HEK293 (cell line): ENCODE data around the gene BABAM1.

Experiments
- CTCF ChIA-PET: fragments of 350-600 bp; formaldehyde crosslinking; extraction: SDS; loops from one replicate; lab custom pipeline; 2021; ENCODE audit warnings: antibody characterized with exemption; lab: Yijun Ruan, JAX
- POLR2A ChIA-PET: fragments of 300-600 bp; formaldehyde crosslinking; extraction: SDS; loops from one replicate; lab custom pipeline; 2020; ENCODE audit warnings: antibody characterized with exemption, inconsistent platforms; lab: Yijun Ruan, JAX
- H3K27ac ChIP-seq: fragments of 200-500 bp; sonication (Bioruptor generic); 2 replicates; pipeline ENCODE4 v1.5.1; 2014; ENCODE audit warnings: low read depth, low read length, control low read depth, inconsistent platforms; ENCODE audit errors: extremely low read depth
- H3K36me3 ChIP-seq, 2 experiments: fragments of 200-500 bp in 1 of 2; sonication (Bioruptor generic) in 1 of 2; 1 replicate in 1 of 2; 2 replicates in 1 of 2; pipeline ENCODE4 v1.5.1; 2014 to 2017; ENCODE audit warnings: inconsistent platforms in 2 of 2, low read length in 2 of 2; ENCODE audit not compliant: control insufficient read depth in 2 of 2, insufficient read depth in 1 of 2
- H3K4me1 ChIP-seq: fragments of 200-500 bp; sonication (Bioruptor generic); 2 replicates; pipeline ENCODE4 v1.5.1; 2014; ENCODE audit warnings: mild to moderate bottlenecking, low read length, inconsistent platforms; ENCODE audit not compliant: control insufficient read depth, insufficient read depth
- H3K4me3 ChIP-seq: 2 replicates; pipeline ENCODE4 v1.5.1; 2011; ENCODE audit warnings: low read depth, mild to moderate bottlenecking, control low read depth, low read length, moderate library complexity
- H3K9me3 ChIP-seq: fragments of 200-500 bp; sonication (Bioruptor generic); 2 replicates; pipeline ENCODE4 v1.5.1; 2014; ENCODE audit warnings: low read depth, low read length, inconsistent platforms; ENCODE audit not compliant: control insufficient read depth, insufficient read depth
- BCL11B ChIP-seq: fragments of 450-650 bp; formaldehyde crosslinking; IDR thresholded peaks from 2 replicates; pipeline ENCODE4 v1.5.1; 2016; ENCODE audit warnings: low read depth, missing biosample characterization, missing genetic modification characterization
- GFI1B ChIP-seq: fragments of 450-650 bp; formaldehyde crosslinking; IDR thresholded peaks from 2 replicates; pipeline ENCODE4 v1.5.1; 2016; ENCODE audit warnings: missing biosample characterization, missing genetic modification characterization
- GLI4 ChIP-seq: fragments of 450-650 bp; formaldehyde crosslinking; IDR thresholded peaks from 2 replicates; pipeline ENCODE4 v1.5.1; 2016; ENCODE audit warnings: missing biosample characterization, missing genetic modification characterization
- HIC1 ChIP-seq: fragments of 450-650 bp; formaldehyde crosslinking; IDR thresholded peaks from 2 replicates; pipeline ENCODE4 v1.5.1; 2016; ENCODE audit warnings: missing biosample characterization, missing genetic modification characterization
- IKZF3 ChIP-seq: fragments of 450-650 bp; IDR thresholded peaks from 2 replicates; pipeline ENCODE4 v1.5.0; 2018; ENCODE audit warnings: missing biosample characterization, mild to moderate bottlenecking, missing genetic modification characterization, moderate library complexity
- KLF8 ChIP-seq: fragments of 450-650 bp; formaldehyde crosslinking; IDR thresholded peaks from 2 replicates; pipeline ENCODE4 v1.5.1; 2016; ENCODE audit warnings: missing biosample characterization, missing genetic modification characterization
- ZBTB48 ChIP-seq: fragments of 450-650 bp; formaldehyde crosslinking; IDR thresholded peaks from 2 replicates; pipeline ENCODE4 v1.5.1; 2016; ENCODE audit warnings: missing biosample characterization, missing genetic modification characterization
- ZNF211 ChIP-seq: fragments of 450-650 bp; formaldehyde crosslinking; IDR thresholded peaks from 2 replicates; pipeline ENCODE4 v1.5.1; 2016; ENCODE audit warnings: low read depth, missing biosample characterization, missing genetic modification characterization
- ZNF621 ChIP-seq: fragments of 450-650 bp; formaldehyde crosslinking; IDR thresholded peaks from 2 replicates; pipeline ENCODE4 v1.5.1; 2017; ENCODE audit warnings: missing biosample characterization, missing genetic modification characterization
- ZNF623 ChIP-seq: fragments of 450-650 bp; formaldehyde crosslinking; IDR thresholded peaks from 2 replicates; pipeline ENCODE4 v1.5.1; 2016; ENCODE audit warnings: missing biosample characterization, missing genetic modification characterization
- ZNF791 ChIP-seq: fragments of 450-650 bp; formaldehyde crosslinking; IDR thresholded peaks from 2 replicates; pipeline ENCODE4 v1.5.1; 2016; ENCODE audit warnings: missing biosample characterization, missing genetic modification characterization
- ZNF843 ChIP-seq: fragments of 450-650 bp; formaldehyde crosslinking; IDR thresholded peaks from 2 replicates; pipeline ENCODE4 v1.5.1; 2016; ENCODE audit warnings: missing biosample characterization, missing genetic modification characterization
- ZSCAN30 ChIP-seq: fragments of 450-650 bp; IDR thresholded peaks from 2 replicates; pipeline ENCODE4 v1.5.1; 2018; ENCODE audit warnings: missing biosample characterization, mild to moderate bottlenecking, missing genetic modification characterization, moderate library complexity
- ZSCAN5A ChIP-seq: fragments of 450-650 bp; formaldehyde crosslinking; IDR thresholded peaks from 2 replicates; pipeline ENCODE4 v1.5.1; 2016; ENCODE audit warnings: missing biosample characterization, missing genetic modification characterization
- TF ChIP-seq, protein P1 (sequence below): fragments of 450-650 bp; formaldehyde crosslinking; IDR thresholded peaks from 2 replicates; pipeline ENCODE4 v1.5.1; 2016; ENCODE audit warnings: missing biosample characterization, missing genetic modification characterization
- TF ChIP-seq, protein P2 (sequence below): fragments of 450-650 bp; formaldehyde crosslinking; IDR thresholded peaks from 2 replicates; pipeline ENCODE4 v1.5.1; 2017; ENCODE audit warnings: missing biosample characterization, missing genetic modification characterization
- TF ChIP-seq, protein P3 (sequence below): fragments of 450-650 bp; formaldehyde crosslinking; conservative IDR thresholded peaks from 2 replicates; pipeline ENCODE4 v1.5.1; 2016; ENCODE audit warnings: low read depth, missing biosample characterization, missing genetic modification characterization
- TF ChIP-seq, protein P4 (sequence below): fragments of 450-650 bp; formaldehyde crosslinking; IDR thresholded peaks from 2 replicates; pipeline ENCODE4 v1.5.1; 2016; ENCODE audit warnings: missing biosample characterization, missing genetic modification characterization, low read depth

BABAM1 gene

GRCh38 chr19:17242431-17243208 lies 24.6 kb upstream of the BABAM1 start (continued):
- TF ChIP-seq ZSCAN5A (tag by site-specific recombination) (no peak), ZSCAN30 (tag by site-specific recombination) (0 out of 2 replicates have a peak, but pooled peaks have one; percentile 54), ZNF623 (0 out of 2 replicates have a peak, but pooled peaks have one; percentile 20), ZNF211 (no peak), IKZF3 (tag by site-specific recombination) (no peak; the same call in 1 of the 2 replicates), GLI4 (tag by site-specific recombination) (no peak), BCL11B (tag by site-specific recombination) (peak; percentile 45; the same call in 1 of the 2 replicates)
- TF ChIP-seq, protein P1, sequence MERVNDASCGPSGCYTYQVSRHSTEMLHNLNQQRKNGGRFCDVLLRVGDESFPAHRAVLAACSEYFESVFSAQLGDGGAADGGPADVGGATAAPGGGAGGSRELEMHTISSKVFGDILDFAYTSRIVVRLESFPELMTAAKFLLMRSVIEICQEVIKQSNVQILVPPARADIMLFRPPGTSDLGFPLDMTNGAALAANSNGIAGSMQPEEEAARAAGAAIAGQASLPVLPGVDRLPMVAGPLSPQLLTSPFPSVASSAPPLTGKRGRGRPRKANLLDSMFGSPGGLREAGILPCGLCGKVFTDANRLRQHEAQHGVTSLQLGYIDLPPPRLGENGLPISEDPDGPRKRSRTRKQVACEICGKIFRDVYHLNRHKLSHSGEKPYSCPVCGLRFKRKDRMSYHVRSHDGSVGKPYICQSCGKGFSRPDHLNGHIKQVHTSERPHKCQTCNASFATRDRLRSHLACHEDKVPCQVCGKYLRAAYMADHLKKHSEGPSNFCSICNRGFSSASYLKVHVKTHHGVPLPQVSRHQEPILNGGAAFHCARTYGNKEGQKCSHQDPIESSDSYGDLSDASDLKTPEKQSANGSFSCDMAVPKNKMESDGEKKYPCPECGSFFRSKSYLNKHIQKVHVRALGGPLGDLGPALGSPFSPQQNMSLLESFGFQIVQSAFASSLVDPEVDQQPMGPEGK (tag by site-specific recombination) = 0 out of 2 replicates have a peak, but pooled peaks have one; percentile 5
- TF ChIP-seq, protein P2, sequence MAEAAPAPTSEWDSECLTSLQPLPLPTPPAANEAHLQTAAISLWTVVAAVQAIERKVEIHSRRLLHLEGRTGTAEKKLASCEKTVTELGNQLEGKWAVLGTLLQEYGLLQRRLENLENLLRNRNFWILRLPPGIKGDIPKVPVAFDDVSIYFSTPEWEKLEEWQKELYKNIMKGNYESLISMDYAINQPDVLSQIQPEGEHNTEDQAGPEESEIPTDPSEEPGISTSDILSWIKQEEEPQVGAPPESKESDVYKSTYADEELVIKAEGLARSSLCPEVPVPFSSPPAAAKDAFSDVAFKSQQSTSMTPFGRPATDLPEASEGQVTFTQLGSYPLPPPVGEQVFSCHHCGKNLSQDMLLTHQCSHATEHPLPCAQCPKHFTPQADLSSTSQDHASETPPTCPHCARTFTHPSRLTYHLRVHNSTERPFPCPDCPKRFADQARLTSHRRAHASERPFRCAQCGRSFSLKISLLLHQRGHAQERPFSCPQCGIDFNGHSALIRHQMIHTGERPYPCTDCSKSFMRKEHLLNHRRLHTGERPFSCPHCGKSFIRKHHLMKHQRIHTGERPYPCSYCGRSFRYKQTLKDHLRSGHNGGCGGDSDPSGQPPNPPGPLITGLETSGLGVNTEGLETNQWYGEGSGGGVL (tag by site-specific recombination) = no peak

DNA sequence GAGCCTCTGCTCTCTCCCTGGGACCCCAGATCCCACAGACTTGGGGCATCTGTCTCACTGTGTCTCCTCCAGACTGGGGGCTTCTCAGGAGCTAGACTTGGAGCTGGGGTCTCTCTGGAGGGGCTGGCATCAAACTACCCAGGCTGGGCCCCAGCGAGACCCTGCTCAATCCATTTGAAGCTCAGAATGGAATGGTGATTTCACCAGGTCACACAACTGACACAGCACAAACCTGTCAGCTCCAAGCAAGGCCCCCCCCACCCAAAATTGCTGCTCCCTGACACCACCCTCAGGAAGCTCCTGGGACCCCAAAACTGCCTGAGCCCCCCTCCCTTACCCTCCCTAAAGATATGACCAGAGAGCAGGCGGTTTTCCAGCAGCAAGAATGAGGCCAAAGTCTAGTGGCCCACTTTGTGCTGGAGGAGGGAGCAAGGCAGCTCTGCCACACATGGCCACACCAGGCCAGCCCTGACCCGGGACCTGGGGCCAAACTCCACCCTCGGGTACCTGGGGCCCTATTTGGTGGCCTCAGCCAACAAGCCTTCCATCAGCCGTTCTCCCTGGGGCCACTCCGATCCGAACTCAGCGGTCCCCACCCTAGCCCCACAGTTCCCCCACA lies 23.9 kb upstream of the BABAM1 start:
- Histone ChIP-seq H3K27ac (no peak overlapping the region), H3K36me3 (peaks cover 0 to 20% of the 10 kb centered on the region in 2 experiments; a peak in 2 of 3 replicates), H3K4me1 (peaks cover 5% of the 10 kb centered on the region), H3K9me3 (no peaks in the 10 kb centered on the region), H3K4me3 (peak overlapping the region; percentile 76)
- CTCF ChIA-PET = interaction anchor here (0.7 to 1.6 kb wide), 3 partner anchors 28 to 191 kb away, joined by 4 read pairs; partner anchors contain the start of gene USE1
- POLR2A ChIA-PET = interaction anchor here (1.2 to 6.8 kb wide), 4 partner anchors 17 to 38 kb away, joined by 5 to 29 read pairs (median 10); partner anchors contain the start of genes BABAM1, OCEL1 and USE1
- TF ChIP-seq, protein P3, sequence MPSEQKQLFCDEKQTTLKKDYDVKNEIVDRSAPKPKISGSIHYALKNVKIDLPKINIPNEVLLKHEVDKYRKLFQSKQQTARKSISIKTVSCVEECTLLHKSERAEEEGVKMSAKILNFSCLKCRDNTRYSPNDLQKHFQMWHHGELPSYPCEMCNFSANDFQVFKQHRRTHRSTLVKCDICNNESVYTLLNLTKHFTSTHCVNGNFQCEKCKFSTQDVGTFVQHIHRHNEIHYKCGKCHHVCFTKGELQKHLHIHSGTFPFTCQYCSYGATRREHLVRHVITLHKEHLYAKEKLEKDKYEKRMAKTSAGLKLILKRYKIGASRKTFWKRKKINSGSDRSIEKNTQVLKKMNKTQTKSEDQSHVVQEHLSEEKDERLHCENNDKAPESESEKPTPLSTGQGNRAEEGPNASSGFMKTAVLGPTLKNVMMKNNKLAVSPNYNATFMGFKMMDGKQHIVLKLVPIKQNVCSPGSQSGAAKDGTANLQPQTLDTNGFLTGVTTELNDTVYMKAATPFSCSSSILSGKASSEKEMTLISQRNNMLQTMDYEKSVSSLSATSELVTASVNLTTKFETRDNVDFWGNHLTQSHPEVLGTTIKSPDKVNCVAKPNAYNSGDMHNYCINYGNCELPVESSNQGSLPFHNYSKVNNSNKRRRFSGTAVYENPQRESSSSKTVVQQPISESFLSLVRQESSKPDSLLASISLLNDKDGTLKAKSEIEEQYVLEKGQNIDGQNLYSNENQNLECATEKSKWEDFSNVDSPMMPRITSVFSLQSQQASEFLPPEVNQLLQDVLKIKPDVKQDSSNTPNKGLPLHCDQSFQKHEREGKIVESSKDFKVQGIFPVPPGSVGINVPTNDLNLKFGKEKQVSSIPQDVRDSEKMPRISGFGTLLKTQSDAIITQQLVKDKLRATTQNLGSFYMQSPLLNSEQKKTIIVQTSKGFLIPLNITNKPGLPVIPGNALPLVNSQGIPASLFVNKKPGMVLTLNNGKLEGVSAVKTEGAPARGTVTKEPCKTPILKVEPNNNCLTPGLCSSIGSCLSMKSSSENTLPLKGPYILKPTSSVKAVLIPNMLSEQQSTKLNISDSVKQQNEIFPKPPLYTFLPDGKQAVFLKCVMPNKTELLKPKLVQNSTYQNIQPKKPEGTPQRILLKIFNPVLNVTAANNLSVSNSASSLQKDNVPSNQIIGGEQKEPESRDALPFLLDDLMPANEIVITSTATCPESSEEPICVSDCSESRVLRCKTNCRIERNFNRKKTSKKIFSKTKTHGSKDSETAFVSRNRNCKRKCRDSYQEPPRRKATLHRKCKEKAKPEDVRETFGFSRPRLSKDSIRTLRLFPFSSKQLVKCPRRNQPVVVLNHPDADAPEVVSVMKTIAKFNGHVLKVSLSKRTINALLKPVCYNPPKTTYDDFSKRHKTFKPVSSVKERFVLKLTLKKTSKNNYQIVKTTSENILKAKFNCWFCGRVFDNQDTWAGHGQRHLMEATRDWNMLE (tag by site-specific recombination) = no peak
- TF ChIP-seq ZNF791 (tag by site-specific recombination) = no peak
- TF ChIP-seq ZNF843 (tag by site-specific recombination) = no peak
- TF ChIP-seq ZBTB48 (tag by site-specific recombination) = no peak
- peak; percentile 41; the same call in 1 of the 2 replicates for TF ChIP-seq HIC1 (tag by site-specific recombination)
- TF ChIP-seq KLF8 = 0 out of 2 replicates have a peak, but pooled peaks have one; percentile 4
- no peak for TF ChIP-seq GFI1B (tag by site-specific recombination)
- TF ChIP-seq ZNF621 (tag by site-specific recombination) = no peak
- TF ChIP-seq, protein P4, sequence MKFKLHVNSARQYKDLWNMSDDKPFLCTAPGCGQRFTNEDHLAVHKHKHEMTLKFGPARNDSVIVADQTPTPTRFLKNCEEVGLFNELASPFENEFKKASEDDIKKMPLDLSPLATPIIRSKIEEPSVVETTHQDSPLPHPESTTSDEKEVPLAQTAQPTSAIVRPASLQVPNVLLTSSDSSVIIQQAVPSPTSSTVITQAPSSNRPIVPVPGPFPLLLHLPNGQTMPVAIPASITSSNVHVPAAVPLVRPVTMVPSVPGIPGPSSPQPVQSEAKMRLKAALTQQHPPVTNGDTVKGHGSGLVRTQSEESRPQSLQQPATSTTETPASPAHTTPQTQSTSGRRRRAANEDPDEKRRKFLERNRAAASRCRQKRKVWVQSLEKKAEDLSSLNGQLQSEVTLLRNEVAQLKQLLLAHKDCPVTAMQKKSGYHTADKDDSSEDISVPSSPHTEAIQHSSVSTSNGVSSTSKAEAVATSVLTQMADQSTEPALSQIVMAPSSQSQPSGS (tag by site-specific recombination) = no peak
